K562 (cell line): ENCODE results near the gene CNNM4. TPM values are rescaled to one million over a fixed set of nuclear protein-coding genes. Genes with fewer than 3 reads are reported as not detected.

Experiments used
- ATAC-seq: fragments of 200-7000 bp; cut with Tn5 transposase; 3 replicates; pipeline ENCODE4 v1.9.1; 2020; ENCODE audit warnings: moderate library complexity
- BruUV-seq: library from RNA; stranded (reverse); fragments of 400-500 nt; replicated peaks from 2 replicates; lab custom pipeline; 2021; lab: Mats Ljungman, UMichigan
- CTCF ChIA-PET: fragments of 300-600 bp; formaldehyde crosslinking; extraction: SDS; loops from one replicate; lab custom pipeline; 2021; ENCODE audit warnings: low intra/inter-chr PET ratio; lab: Yijun Ruan, JAX
- POLR2A ChIA-PET: fragments of 300-600, 350-650 bp; sonication (Branson Sonifier 250); formaldehyde crosslinking; extraction: SDS; loops from one replicate; lab custom pipeline; 2021; ENCODE audit warnings: antibody characterized with exemption, inconsistent platforms; lab: Yijun Ruan, JAX
- DNase-seq, 4 experiments: peaks; one replicate each; pipeline versions ENCODE4 v3.0.0 to v3.0.0-alpha.2; 2011 to 2018; ENCODE audit warnings: low spot score in 3 of 4, mixed read lengths in 3 of 4; ENCODE audit errors: extremely low read depth in 1 of 4
- FAIRE-seq: peaks from 2 replicates; lab custom pipeline; 2011; peaks lifted over from hg19 to GRCh38; lab: Jason Lieb, UNC
- H2AFZ ChIP-seq: 2 replicates; pipeline ENCODE4 v1.6.0; 2011; ENCODE audit warnings: low read depth, low read length, control low read depth, inconsistent platforms
- H3K27ac ChIP-seq: fragments of 200-600 bp; 3 replicates; pipeline ENCODE4 v1.8.0; 2011; ENCODE audit warnings: low read depth, mild to moderate bottlenecking, control low read depth, inconsistent platforms, low read length, moderate library complexity, mixed read lengths; ENCODE audit errors: extremely low read depth
- H3K27me3 ChIP-seq, 2 experiments: fragments of 300-600 bp in 1 of 2; 2 replicates in 1 of 2; 3 replicates in 1 of 2; pipeline versions ENCODE4 v1.6.0 to v1.8.0; 2011; ENCODE audit warnings: inconsistent platforms in 2 of 2, low read length in 2 of 2, mild to moderate bottlenecking in 1 of 2, mixed read lengths in 1 of 2, moderate library complexity in 1 of 2; ENCODE audit not compliant: control insufficient read depth in 2 of 2, insufficient read depth in 2 of 2
- H3K36me3 ChIP-seq: fragments of 300-600 bp; 3 replicates; pipeline ENCODE4 v1.8.0; 2011; ENCODE audit warnings: mild to moderate bottlenecking, low read length, inconsistent platforms; ENCODE audit not compliant: control insufficient read depth, insufficient read depth
- H3K4me1 ChIP-seq, 2 experiments: fragments of 200-600 bp in 1 of 2; replicated peaks in 1 of 2; 2 replicates in 1 of 2; 3 replicates in 1 of 2; pipeline versions ENCODE4 v1.5.1 to v1.8.0; 2011; ENCODE audit warnings: inconsistent platforms in 2 of 2, low read length in 2 of 2, mild to moderate bottlenecking in 1 of 2, mixed read lengths in 1 of 2, moderate library complexity in 1 of 2; ENCODE audit not compliant: control insufficient read depth in 2 of 2, insufficient read depth in 2 of 2
- H3K4me2 ChIP-seq: 2 replicates; pipeline ENCODE4 v1.6.1; 2011; ENCODE audit warnings: low read length, control low read depth, inconsistent platforms, mixed read lengths; ENCODE audit not compliant: insufficient read depth
- H3K4me3 ChIP-seq: fragments of 200-600 bp; sonication (generic), shearing (Covaris generic); 2 replicates; pipeline ENCODE4 v1.5.1; 2016; ENCODE audit warnings: control low read depth, inconsistent platforms
- H3K79me2 ChIP-seq: fragments of 200-600 bp; 3 replicates; pipeline ENCODE4 v1.8.0; 2011; ENCODE audit warnings: low read length, inconsistent platforms; ENCODE audit not compliant: control insufficient read depth, insufficient read depth
- H3K9ac ChIP-seq, 2 experiments: 2 replicates each; pipeline versions ENCODE4 v1.6.0 to v1.6.1; 2011; ENCODE audit warnings: low read depth in 2 of 2, low read length in 2 of 2, control low read depth in 1 of 2, inconsistent platforms in 1 of 2, mild to moderate bottlenecking in 1 of 2, mixed read lengths in 1 of 2; ENCODE audit not compliant: insufficient read depth in 1 of 2
- H3K9me1 ChIP-seq: one replicate; pipeline ENCODE4 v1.6.0; 2011; ENCODE audit warnings: inconsistent platforms, mild to moderate bottlenecking, low read length, moderate library complexity; ENCODE audit not compliant: control insufficient read depth, insufficient read depth
- H3K9me3 ChIP-seq: replicated peaks from 2 replicates; pipeline ENCODE4 v1.5.1; 2011; ENCODE audit warnings: low read depth, low read length, inconsistent platforms; ENCODE audit not compliant: control insufficient read depth, insufficient read depth
- H4K20me1 ChIP-seq: replicated peaks from 2 replicates; pipeline ENCODE4 v1.6.1; 2011; ENCODE audit warnings: low read length, inconsistent platforms, mixed read lengths; ENCODE audit not compliant: control insufficient read depth, insufficient read depth
- ZNF165 ChIP-seq: fragments of 250-450 bp; sonication (Bioruptor Pico); IDR thresholded peaks from 2 replicates; pipeline ENCODE4 v1.4.0; 2020; ENCODE audit warnings: borderline replicate concordance
- ZNF197 ChIP-seq: fragments of 200-800 bp; sonication (Bioruptor generic); IDR thresholded peaks from 2 replicates; pipeline ENCODE4 v1.6.1; 2016; ENCODE audit warnings: low read depth, missing genetic modification characterization, missing compliant biosample characterization
- WGBS: fragments of 100-300 bp; shearing (Covaris generic); methylation state at CpG from one replicate; pipeline ENCODE4 v1.1.6; 2016; ENCODE audit warnings: low coverage, mixed read lengths; ENCODE audit not compliant: insufficient coverage; ENCODE audit errors: missing lambda C conversion rate; 5-methylcytosine and 5-hydroxymethylcytosine counted together
- in situ Hi-C: fragments of 300-500 bp; cut with MboI; formaldehyde crosslinking; loops from 4 replicates; pipeline ENCODE4 v1.15.0; 2018; ENCODE audit warnings: inconsistent platforms, mixed read lengths
- intact Hi-C: fragments of 100-400 bp; cut with micrococcal nuclease; formaldehyde crosslinking; loops from 2 replicates; pipeline ENCODE4 v1.14.2; 2022
- polyA plus RNA-seq, 8 experiments: library from polyadenylated mRNA; depleted of rRNA in 4 of 8; stranded (reverse) in 5 of 8; unstranded in 3 of 8; fragments of >200 nt; fragmentation: Nextera tagmentation in 2 of 8; fragmentation: Illumina TruSeq in 1 of 8; extraction: Ambion mirVana in 2 of 8; extraction: Trizol in 1 of 8; gene quantifications; 2 replicates each; pipeline versions ENCODE4 v1.2.1 to v1.2.3, GENCODE V29; 2011 to 2014; ENCODE audit warnings: inconsistent platforms in 1 of 8, missing spikeins in 1 of 8
- total RNA-seq, 7 experiments: library from RNA; depleted of rRNA in 6 of 7; stranded (reverse); fragments of >200 nt in 6 of 7; fragmentation: Illumina TruSeq in 2 of 7; extraction: Trizol in 2 of 7; gene quantifications; 2 replicates each; pipeline versions ENCODE4 v1.2.1 to v1.2.3, GENCODE V29; 2011 to 2021; ENCODE audit warnings: low replicate concordance in 1 of 7
- TF ChIP-seq, protein P1 (sequence below): fragments of 450-650 bp; formaldehyde crosslinking; IDR thresholded peaks from 2 replicates; pipeline ENCODE4 v1.4.0; 2020; ENCODE audit warnings: mild to moderate bottlenecking, moderate library complexity
- TF ChIP-seq, protein P2 (sequence below): sonication (generic); formaldehyde crosslinking; IDR thresholded peaks from 2 replicates; pipeline ENCODE4 v1.8.1; 2023; ENCODE audit warnings: mild to moderate bottlenecking, missing genetic modification reagents

CNNM4 gene
- total and polyA plus RNA-seq, 9 of the 15 experiments (the other 6 are each of a cell fraction or from before 2014, with no cell fraction given), result 0.96 to 6.3 (median 2.8) TPM

GRCh38 chr2:96769814-96770213 is 9.1 kb downstream of the CNNM4 start (continued):
- no peak for TF ChIP-seq ZNF197 (CRISPR knock-in tag)

- in situ Hi-C loops, result no loop called here
- peaks cover 0 to 20% of the 10 kb centered on the region in 2 experiments; a peak in 3 of 5 replicates for H3K4me1 ChIP-seq
- 75% methylated on average over 20 of the region's 25 CpGs for WGBS
Measured at GRCh38 chr2:96770442-96771202, 9.9 kb downstream of the CNNM4 start.

More at GRCh38 chr2:96770442-96771202, 9.9 kb downstream of the CNNM4 start:
- TF ChIP-seq, protein P1, sequence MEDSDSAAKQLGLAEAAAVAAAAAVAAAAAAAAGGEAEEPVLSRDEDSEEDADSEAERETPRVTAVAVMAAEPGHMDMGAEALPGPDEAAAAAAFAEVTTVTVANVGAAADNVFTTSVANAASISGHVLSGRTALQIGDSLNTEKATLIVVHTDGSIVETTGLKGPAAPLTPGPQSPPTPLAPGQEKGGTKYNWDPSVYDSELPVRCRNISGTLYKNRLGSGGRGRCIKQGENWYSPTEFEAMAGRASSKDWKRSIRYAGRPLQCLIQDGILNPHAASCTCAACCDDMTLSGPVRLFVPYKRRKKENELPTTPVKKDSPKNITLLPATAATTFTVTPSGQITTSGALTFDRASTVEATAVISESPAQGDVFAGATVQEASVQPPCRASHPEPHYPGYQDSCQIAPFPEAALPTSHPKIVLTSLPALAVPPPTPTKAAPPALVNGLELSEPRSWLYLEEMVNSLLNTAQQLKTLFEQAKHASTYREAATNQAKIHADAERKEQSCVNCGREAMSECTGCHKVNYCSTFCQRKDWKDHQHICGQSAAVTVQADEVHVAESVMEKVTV (CRISPR knock-in tag), result no peak
- TF ChIP-seq, protein P2, sequence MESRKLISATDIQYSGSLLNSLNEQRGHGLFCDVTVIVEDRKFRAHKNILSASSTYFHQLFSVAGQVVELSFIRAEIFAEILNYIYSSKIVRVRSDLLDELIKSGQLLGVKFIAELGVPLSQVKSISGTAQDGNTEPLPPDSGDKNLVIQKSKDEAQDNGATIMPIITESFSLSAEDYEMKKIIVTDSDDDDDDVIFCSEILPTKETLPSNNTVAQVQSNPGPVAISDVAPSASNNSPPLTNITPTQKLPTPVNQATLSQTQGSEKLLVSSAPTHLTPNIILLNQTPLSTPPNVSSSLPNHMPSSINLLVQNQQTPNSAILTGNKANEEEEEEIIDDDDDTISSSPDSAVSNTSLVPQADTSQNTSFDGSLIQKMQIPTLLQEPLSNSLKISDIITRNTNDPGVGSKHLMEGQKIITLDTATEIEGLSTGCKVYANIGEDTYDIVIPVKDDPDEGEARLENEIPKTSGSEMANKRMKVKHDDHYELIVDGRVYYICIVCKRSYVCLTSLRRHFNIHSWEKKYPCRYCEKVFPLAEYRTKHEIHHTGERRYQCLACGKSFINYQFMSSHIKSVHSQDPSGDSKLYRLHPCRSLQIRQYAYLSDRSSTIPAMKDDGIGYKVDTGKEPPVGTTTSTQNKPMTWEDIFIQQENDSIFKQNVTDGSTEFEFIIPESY (CRISPR knock-in tag), result peak; percentile 57; the same call in 1 of the 2 replicates
- no peak for TF ChIP-seq ZNF165 (CRISPR knock-in tag)
- H2AFZ ChIP-seq, result no peak overlapping the region
- no peaks in the 10 kb centered on the region for H3K9me1 ChIP-seq
- no peak overlapping the region for H3K4me3 ChIP-seq
- no peaks in the 10 kb centered on the region; the same call in 2 of the 3 replicates for H3K79me2 ChIP-seq
- DNase-seq (no peak), ATAC-seq (peak; percentile 16; the same call in 1 of the 3 replicates), FAIRE-seq (no peak)
- ChIA-PET CTCF (no interaction called here), POLR2A (interaction anchor here (0.8 to 1.4 kb wide), 3 partner anchors 8 to 14 kb away, joined by 3 to 4 read pairs (median 3); partner anchors contain the start of gene CNNM4)
- intact Hi-C loops, result no loop called here
- H4K20me1 ChIP-seq, result no peaks in the 10 kb centered on the region
- no peaks in the 10 kb centered on the region for H3K9me3 ChIP-seq
- no peak overlapping the region for H3K27ac ChIP-seq
- no peaks in the 10 kb centered on the region for H3K27me3 ChIP-seq
- no TSS peak for BruUV-seq
- H3K9ac ChIP-seq, result peak overlapping the region in 1 of 2 experiments; percentile 80; a peak in 2 of 4 replicates
- H3K36me3 ChIP-seq, result no peaks in the 10 kb centered on the region
- H3K4me2 ChIP-seq, result no peak overlapping the region
